ENCODE data around the gene AFF3.

The AFF3 gene

DNA sequence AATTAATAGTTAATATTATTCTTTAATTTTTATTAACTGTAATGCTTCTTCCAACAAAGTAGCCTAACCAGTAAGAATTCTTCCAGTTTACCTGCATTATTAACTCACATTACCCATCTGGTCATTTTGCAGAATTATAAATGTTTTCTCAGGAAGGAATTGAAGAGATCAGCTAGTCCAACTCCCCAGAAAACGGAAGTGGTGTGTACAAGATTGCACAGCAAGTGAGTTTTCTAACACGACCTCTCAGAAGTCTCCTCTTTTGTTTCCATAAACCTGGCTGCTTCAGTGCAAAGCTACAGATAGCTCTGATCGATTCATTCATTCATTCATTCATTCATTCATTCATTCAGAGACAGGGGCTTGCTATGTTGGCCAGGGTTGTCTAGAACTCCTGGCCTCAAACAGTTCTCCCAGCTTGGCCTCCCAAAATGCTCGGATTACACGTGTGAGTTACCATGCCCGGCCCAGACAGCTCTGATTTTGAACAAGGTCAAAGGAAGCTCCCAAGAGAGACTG is 523.8 kb downstream of the AFF3 start:
- DNase-seq: no peak

DNA sequence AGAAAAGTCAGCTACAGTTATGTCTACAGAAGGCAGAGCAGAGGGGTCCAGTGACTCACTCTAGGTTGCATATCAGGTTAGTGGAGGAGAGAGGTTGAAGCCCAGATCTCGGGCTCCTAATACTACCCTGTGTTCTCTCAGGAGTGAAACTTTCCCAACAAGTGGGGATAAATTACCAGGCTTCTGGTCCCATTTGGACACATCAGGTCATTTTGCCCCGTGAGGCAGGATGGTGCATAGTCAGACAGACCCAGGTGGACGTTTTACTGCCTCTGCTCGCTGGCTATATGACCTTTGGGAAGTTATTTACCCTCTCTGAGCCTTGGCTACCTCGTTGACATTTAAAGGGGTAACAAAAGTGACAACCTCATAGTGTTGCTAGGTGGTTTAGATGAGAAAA is 524.6 kb downstream of the AFF3 start:
- DNase-seq: no peak

DNA sequence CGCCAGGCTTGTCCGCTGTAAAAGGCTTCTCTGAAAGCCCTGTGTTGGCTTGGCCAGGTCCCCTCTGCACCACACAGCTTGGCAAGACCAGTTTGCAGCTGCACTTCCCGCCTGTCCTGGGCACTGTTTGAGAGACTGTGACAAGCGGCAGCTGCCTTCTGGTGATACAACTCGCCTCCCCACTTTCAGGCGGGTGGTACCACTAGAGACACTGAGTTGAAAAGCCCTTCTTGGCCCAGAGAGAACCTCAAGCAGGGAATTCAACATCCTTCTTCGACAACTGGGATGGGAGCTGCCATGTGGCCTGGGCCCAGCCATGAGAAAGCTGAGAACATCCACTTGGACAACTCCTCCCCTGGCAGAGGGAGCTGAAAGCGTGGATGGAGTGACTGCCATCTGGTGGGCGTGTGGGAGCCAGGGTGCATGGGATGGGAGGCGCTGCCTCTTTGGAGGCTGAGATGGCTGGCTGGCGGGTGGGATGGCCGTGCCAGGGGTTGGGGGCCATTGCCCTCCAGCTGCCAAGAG is 527.1 kb downstream of the AFF3 start:
- no peak for DNase-seq

DNA sequence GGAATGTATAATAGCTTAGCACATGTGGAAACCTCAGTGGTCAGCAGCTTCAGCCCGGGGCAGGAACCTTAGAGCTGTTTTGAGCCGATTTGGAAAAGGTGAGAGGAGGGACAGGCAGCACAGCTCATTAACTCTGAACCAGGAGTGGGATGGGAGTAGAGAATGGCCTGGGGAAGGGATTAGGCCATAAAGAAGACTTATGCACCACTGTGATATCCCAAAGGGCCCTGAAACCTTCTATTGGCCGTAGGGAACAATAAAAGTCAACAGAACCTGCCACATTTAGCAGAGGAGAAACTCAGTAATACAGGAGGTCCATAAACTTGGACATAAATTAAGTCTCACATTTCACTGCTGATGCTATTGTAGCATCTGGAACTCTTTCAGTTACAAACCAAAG is 528.4 kb downstream of the AFF3 start:
- no peak for DNase-seq

DNA sequence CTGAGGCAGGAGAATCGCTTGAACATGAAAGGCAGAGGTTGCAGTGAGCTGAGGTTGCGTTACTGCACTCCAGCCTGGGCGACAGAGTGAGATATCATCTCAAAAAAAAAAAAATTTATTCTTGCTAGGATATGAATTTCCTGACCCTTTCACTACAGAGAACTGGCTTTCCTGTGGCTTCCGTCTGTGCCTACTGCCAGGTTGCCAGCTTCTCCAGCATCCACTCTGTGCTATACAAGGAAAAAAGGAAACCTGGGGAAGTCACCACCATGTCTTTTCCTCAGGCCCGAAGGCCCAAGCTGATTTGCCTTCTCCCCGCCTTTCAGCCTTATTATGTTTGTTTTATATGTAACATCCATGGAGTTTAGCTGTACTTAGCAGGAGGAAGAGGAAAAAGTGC is 530.6 kb downstream of the AFF3 start:
- no peak for DNase-seq

DNA sequence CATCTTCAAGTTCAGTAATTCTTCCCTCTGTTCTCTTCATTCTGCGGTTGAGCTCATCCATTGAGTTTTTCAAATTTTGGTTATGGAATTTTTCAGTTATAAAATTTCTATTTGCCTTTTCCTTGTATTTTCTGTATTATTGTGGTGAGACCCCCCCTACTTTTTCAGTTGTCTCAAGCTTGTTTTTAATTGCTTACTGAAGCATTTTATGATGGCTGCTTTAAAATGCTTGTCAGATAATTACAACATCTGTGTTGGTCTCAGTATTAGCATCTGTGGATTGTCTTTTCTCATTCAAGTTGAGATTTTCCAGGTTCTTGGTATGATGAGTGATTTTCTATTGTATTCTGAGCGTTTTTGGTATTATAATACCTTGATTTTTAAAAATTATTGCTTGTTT is 531.4 kb downstream of the AFF3 start:
- no peak for DNase-seq

DNA sequence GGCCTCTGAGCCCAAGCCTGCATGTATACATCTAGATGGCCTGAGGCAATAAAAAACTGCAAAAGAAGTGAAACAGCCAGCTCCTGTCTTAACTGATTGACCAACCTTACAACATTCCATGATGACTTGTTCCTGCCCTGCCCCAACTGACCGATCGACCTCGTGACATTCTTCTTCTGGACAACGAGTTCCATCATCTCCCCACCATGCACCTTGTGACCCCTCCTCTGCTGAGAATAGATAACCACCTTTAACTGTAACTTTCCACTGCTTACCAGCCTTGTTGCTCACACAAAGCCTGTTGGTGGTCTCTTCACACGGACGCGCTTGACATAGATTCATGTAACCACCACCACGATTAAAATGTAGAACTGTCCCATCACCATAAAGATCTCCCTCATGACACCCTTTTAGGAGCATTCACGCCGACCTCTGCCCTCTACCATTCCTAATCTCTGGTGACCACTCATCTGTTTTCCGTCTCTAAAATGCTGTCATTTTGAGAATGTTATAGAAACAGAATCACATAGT is 532.5 kb downstream of the AFF3 start:
- DNase-seq: no peak

- no peak for DNase-seq
Observed at GRCh38 chr2:99608861-99609260, 533.5 kb downstream of the AFF3 start.

- peak; percentile 35 for DNase-seq
Observed at GRCh38 chr2:99607861-99608491, 534.4 kb downstream of the AFF3 start.

DNA sequence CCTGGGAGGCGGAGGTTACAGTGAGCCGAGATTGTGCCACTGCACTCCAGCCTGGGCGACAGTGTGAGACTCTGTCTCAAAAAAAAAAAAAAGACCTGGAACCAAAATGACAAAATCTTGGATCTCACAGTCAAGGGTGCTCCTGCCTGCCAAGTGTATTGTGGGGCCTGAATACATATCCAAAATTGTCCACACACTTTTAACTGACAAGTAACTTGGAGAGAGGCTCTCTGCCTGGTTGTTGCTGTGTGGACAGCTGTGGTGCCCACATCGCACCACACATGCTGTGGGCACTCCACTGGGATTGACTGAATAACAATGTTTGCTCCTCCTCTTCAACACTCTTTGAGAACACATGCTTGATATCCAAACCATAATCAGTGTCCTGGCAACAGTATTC is 534.9 kb downstream of the AFF3 start:
- DNase-seq: peak; percentile 38

GRCh38 chr2:99605036-99605435 is 537.4 kb downstream of the AFF3 start:
- DNase-seq: no peak

- DNase-seq: no peak
Observed at GRCh38 chr2:99602476-99602875, 539.9 kb downstream of the AFF3 start.

GRCh38 chr2:99600981-99601651 is 541.3 kb downstream of the AFF3 start:
- no peak for DNase-seq

GRCh38 chr2:99598441-99598840 is 543.9 kb downstream of the AFF3 start:
- DNase-seq: no peak

GRCh38 chr2:99597616-99598015 is 544.8 kb downstream of the AFF3 start:
- no peak for DNase-seq

- no peak for DNase-seq
Observed at GRCh38 chr2:99595373-99595772, 547.0 kb downstream of the AFF3 start.

DNA sequence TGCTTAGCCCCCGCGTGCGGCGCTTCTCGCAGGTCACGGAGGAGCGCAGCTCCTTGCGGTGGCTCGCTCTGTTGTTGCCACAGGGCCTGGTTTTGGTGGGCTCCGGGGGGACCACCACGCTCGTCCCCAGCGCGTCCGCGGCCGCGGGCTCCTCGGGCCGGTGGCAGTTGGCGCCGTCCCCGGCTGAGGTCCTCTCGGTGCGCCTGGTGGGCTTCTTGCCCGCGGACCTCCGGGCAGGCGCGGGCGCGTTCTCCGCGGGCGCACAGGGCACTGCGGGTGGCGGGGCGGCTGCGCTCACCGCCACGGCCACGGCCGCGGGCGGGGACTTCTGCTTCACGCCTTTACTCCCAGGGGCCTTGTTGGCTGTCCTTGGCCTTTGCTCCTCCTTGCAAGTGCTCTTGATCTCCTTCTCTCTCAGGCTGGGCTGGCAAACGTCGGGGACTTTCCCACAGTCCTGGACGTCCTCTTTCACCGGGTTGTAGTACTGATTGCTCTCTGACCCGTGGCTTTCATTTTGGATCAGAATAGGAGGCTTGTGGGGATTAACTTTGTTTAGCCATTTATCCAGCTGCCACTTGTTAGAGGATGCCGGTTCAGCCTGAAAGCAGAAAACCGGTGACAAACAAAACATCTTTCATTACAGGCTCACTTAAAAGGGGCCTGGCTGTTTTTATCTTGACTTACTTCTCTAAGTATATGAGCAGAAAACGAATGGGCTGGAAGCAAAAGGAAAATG is 548.5 kb downstream of the AFF3 start:
- DNase-seq: no peak

DNA sequence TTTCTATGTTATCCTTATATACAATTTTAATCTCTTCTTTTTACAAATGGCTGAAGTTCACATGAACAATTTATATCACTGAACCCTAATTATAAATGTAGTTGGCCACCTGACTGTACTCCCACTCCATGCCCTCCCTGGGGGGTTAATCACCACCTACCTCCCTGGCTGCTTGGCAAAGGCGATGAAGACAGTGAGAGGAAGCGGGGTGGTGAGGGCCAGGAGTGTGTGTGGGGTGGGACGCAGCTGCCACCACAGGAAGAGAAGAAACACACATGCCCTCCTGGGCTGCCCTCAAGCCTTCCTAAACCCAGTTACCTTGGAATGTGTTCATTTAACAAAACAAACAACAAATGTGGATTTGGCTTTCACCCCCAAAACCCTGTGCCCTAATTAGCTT is 565.6 kb downstream of the AFF3 start:
- no peak for DNase-seq

GRCh38 chr2:99573634-99574251 is 568.6 kb downstream of the AFF3 start:
- no peak for DNase-seq

GRCh38 chr2:99572373-99573164 is 569.8 kb downstream of the AFF3 start:
- peak; percentile 70 for DNase-seq

DNA sequence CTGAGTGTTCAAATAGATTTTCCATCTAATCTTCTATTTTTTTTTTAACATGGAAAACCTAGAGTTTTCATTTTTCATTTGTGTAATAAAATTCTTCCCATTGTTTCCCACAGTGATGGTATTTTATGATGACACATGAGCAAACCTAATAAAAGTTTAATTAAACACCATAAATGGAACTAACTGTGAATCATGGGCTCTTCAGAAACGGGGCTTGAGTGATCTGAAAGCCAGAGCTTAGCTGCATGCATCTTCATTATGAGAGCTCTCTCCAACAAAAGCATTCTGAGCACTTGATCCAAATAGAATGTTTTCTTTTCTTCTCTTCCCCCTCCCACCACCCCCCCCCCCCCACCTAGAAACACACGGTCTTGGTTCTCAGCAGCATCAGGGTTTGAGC is 570.4 kb downstream of the AFF3 start:
- peak; percentile 70 for DNase-seq

DNA sequence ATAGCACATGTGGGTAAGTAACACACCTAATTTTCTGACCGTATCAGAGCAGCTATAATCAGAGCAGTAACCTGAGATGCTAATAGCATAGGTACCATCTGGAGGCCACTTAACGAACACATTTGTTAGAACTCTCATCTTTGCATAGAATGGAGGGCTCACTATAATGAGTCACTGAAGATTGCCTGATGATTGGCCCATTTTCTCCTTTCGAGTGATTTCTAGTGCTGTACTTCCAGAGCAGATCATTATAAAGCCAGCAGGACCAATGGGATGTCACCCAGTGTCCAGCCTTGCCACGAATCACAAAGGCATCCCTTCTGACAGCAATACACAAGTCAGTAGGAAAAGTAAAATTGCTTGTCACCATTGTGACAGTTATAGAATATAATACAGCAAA is 570.9 kb downstream of the AFF3 start:
- peak; percentile 90 for DNase-seq

Measured in NCI-H1092 treated with DMSO at 0.1 percent for 48 hours (cell line).